ENCODE results near the gene TTYH2.
"Not testable (repeated sequence)": the region's sequence is repeated elsewhere in the genome, so short reads cannot be mapped to it uniquely, and the experiment has no call there.

TTYH2 gene

DNA sequence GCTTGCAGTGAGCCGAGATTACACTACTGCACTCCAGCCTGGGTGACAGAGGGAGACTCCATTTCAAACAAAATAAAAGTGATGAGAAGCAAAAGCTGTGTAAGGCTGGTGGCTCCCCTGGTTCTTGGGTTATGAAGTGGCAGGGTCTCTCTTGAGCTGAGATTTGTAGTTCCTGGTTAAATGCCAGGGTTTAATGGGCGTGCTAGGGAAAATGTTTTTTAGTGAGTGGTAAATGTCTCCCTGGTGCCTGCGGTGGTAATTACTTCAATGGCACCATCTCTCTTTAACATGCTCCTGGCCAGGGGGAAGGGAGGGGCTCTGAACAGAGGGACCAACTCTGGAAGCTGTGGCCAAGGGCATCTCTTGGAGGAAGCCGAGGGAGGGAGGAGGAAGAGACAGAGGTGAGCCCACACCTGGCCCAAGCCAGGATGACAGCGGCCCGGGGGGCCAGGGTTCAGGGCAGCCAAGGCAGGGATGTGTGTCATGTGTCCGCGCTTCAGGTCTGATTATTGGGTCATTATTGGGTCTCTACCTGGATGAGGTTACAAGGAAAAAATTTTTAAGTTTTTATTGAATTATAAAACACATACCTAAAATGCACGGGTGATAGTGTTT lies 27.7 kb upstream of the TTYH2 start:
- DNase-seq (ENCODE audit: low read depth), result no peak
- TF ChIP-seq, protein P1, sequence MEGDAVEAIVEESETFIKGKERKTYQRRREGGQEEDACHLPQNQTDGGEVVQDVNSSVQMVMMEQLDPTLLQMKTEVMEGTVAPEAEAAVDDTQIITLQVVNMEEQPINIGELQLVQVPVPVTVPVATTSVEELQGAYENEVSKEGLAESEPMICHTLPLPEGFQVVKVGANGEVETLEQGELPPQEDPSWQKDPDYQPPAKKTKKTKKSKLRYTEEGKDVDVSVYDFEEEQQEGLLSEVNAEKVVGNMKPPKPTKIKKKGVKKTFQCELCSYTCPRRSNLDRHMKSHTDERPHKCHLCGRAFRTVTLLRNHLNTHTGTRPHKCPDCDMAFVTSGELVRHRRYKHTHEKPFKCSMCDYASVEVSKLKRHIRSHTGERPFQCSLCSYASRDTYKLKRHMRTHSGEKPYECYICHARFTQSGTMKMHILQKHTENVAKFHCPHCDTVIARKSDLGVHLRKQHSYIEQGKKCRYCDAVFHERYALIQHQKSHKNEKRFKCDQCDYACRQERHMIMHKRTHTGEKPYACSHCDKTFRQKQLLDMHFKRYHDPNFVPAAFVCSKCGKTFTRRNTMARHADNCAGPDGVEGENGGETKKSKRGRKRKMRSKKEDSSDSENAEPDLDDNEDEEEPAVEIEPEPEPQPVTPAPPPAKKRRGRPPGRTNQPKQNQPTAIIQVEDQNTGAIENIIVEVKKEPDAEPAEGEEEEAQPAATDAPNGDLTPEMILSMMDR (IDR thresholded peaks at IDR 0.05; ENCODE audit: low read length, missing control alignments), result no peak
- no peak overlapping the region for H3K4me3 ChIP-seq (replicated peaks; ENCODE audit: low read depth, low read length)

DNA sequence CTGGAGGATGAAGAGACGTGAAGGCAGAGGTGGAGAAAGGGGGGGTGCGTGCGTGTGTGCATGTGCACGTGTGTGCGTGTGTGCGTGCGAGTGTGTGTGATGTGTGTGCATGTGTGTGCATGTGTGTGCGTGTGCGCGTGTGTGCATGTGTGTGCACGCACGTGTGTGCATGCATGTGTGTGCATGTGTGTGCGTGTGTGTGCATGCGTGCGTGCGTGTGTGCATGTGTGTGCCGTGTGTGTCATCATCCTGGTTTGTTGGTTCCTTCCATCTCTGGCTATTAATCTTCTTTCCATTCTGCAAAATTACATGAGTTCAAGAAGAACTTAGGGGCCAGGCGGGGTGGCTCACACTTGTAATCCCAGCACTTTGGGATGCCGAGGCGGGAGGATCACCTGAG lies 26.9 kb upstream of the TTYH2 start:
- no peak overlapping the region for H3K4me3 ChIP-seq (replicated peaks; ENCODE audit: low read depth, low read length)
- no peak for DNase-seq (ENCODE audit: low read depth)
- TF ChIP-seq, protein P1 (IDR thresholded peaks at IDR 0.05; ENCODE audit: low read length, missing control alignments), result no peak

DNA sequence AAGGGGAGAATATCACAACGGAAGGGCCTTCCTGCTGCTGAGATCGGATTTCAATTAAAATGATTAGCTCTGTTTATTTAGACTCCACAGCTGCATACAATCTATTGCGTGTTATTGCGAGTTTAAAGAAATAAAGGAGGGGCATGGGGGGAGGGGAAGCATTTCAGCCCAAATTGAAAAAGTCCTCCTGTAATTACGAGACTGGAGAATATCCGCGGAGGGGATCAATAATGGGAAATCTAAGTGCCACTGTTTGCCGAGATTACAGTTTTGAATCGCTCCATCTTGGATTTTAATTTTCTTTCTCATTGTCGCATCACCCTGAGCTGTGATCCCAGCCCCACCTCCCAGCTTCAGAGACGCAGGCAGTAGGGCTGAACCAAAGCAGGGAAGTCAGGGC lies 25.6 kb upstream of the TTYH2 start:
- H3K4me3 ChIP-seq (replicated peaks; ENCODE audit: low read depth, low read length), result no peak overlapping the region
- no peak for DNase-seq (ENCODE audit: low read depth)
- TF ChIP-seq, protein P1 (IDR thresholded peaks at IDR 0.05; ENCODE audit: low read length, missing control alignments), result no peak

DNA sequence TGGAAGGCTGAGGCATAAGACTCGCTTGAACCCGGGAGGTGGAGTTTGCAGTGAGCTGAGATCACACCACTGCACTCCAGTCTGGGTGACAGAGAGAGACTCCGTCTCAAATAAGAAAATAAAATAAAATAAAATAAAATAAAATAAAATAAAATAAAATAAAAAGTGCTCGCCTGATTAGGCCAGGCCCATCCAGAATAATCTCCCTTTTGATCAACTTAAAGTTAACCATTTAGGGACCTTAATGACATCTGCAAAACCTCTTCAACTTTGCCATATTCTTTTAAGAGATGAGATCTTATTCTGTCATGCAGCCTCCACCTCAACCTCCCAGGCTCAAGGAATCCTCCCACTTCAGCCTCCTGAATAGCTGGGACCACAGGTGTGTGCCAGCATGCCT lies 24.7 kb upstream of the TTYH2 start:
- DNase-seq (ENCODE audit: low read depth); H3K4me3 ChIP-seq (replicated peaks; ENCODE audit: low read depth, low read length): not testable (repeated sequence)

DNA sequence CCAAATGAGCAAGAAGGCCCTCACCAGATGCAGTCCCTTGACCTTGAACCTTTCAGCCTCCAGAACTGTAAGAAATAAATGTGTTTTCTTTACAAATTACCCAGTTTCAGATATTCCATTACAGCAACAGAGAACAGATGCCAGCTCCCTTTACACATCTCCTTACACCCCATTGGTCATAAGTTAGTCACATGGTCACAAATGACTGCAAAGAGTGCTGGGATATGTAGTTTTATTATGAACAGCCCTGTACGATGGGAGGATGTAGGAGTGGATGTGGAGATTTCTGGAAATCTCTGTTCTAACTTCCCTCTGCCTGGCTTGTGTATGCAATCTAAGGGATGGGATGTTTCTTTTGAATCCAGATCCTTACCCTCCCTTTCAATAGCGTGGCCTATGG lies 23.2 kb upstream of the TTYH2 start:
- peak; percentile 74 for DNase-seq (ENCODE audit: low read depth)

DNA sequence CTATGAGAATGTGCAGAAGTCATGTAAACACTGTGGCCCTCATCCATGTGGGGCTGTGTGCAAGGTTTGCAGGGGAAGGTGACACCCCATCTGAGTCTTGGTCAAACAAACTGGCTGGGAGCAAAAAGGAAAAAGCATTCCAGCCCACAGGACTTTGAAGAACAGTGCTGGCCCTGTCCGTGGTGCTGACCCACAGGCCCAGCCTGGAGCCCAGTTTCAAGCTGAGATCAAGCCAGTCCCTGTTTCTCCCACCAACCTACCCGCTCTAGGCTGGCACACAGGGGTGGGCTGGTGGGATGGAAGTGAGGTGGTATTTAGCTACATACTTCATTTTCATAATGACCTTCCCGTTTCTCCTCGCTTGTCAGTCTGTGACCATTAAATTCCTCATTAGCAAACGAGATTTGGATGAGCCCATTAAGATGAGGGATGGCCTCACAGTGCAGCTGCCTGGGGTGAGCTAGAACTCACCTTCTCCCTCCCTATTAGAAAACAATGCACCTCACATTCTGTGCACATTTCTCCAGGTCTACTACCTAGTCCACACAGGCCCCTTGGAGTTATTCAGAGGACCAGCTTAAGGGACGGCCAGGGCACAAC lies 22.5 kb upstream of the TTYH2 start:
- DNase-seq (ENCODE audit: low read depth), result peak; percentile 50
- TF ChIP-seq, protein P1 (IDR thresholded peaks at IDR 0.05; ENCODE audit: low read length, missing control alignments), result no peak
- H3K4me3 ChIP-seq (replicated peaks; ENCODE audit: low read depth, low read length), result no peak overlapping the region

More for the DNA sequence above, 23.2 kb upstream of the TTYH2 start:
- no peak overlapping the region for H3K4me3 ChIP-seq (replicated peaks; ENCODE audit: low read depth, low read length)
- TF ChIP-seq, protein P1 (IDR thresholded peaks at IDR 0.05; ENCODE audit: low read length, missing control alignments), result no peak

DNA sequence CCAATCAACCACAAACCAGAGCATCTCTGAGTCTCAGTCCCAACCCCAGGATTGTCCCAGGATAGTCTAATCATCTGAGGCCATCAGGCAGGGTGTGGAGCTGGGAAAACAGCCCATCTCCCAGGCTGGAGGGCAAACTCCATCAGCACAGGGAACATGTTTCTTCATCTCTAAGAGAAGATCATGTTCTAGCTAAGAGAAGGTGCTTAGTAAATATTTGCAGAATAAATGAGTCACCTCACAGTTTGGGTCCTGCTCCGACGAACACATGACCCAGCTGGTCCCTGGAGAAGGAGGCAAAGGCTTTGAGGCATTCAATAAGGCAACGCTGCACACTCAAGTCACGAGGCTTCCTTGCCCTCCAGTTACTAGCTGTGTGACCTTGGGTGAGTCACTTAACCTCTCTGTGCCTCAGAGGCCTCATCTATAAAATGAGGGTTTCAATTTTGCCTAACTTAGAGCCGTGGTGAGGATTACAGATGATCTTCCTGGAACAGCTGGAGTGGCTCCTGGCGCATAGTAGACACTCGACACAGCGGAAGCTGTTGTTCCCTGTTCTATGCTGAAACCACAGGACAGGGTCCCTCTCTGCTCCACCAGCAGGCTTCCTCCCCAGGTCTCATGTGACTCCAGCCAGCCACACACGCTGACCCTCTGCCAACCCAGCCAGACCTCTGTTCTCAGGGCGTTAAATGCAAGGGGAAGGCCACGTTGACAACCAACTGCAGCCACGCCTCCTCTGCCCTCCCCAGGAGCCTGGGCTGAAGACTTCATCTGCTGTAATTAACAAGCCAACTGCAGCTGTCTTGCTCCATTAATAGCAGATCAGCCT lies 20.2 kb upstream of the TTYH2 start:
- H3K4me3 ChIP-seq (replicated peaks; ENCODE audit: low read depth, low read length), result no peak overlapping the region
- TF ChIP-seq, protein P1 (IDR thresholded peaks at IDR 0.05; ENCODE audit: low read length, missing control alignments), result no peak
- no peak for DNase-seq (ENCODE audit: low read depth)

All from fibroblast of pulmonary artery (primary cell).